Neutrophil (primary cell): ENCODE measurements around the gene NELL1.

Experiments used
- H3K27ac ChIP-seq: fragments of 200-600 bp; sonication (generic); 2 replicates; pipeline ENCODE4 v1.5.1; 2016; ENCODE audit warnings: mild to moderate bottlenecking, moderate library complexity
- H3K27me3 ChIP-seq: fragments of 200-600 bp; sonication (generic); 2 replicates; pipeline ENCODE4 v1.6.0; 2016; ENCODE audit warnings: mild to moderate bottlenecking
- H3K36me3 ChIP-seq: fragments of 200-600 bp; sonication (generic); 2 replicates; pipeline ENCODE4 v1.5.1; 2017
- H3K4me1 ChIP-seq, 2 experiments: fragments of 200-600 bp in 1 of 2; sonication (generic) in 1 of 2; 1 replicate in 1 of 2; 2 replicates in 1 of 2; pipeline versions ENCODE4 v1.5.1 to v1.6.1; 2013 to 2016; ENCODE audit warnings: low read depth in 1 of 2, low read length in 1 of 2, mild to moderate bottlenecking in 1 of 2, moderate library complexity in 1 of 2; ENCODE audit not compliant: control insufficient read depth in 1 of 2, insufficient read depth in 1 of 2
- H3K4me3 ChIP-seq, 2 experiments: fragments of 200-600 bp in 1 of 2; sonication (generic) in 1 of 2; 1 replicate in 1 of 2; 2 replicates in 1 of 2; pipeline ENCODE4 v1.5.1; 2013 to 2016; ENCODE audit warnings: low read depth in 1 of 2, low read length in 1 of 2, mild to moderate bottlenecking in 1 of 2, moderate library complexity in 1 of 2
- H3K9me3 ChIP-seq: fragments of 200-600 bp; sonication (generic); 2 replicates; pipeline ENCODE4 v1.5.1; 2016
- TF ChIP-seq, protein P1 (sequence below): fragments of 200-600 bp; sonication (generic); IDR thresholded peaks from 2 replicates; pipeline ENCODE4 v1.5.1; 2016; ENCODE audit warnings: antibody characterized with exemption

NELL1 gene

GRCh38 chr11:21113876-21114275, 444.5 kb downstream of the NELL1 start:
- Histone ChIP-seq H3K36me3 (no peaks in the 10 kb centered on the region), H3K27ac (no peak overlapping the region), H3K4me3 (no peak overlapping the region), H3K27me3 (no peaks in the 10 kb centered on the region), H3K4me1 (no peaks in the 10 kb centered on the region), H3K9me3 (no peaks in the 10 kb centered on the region)
- TF ChIP-seq, protein P1, sequence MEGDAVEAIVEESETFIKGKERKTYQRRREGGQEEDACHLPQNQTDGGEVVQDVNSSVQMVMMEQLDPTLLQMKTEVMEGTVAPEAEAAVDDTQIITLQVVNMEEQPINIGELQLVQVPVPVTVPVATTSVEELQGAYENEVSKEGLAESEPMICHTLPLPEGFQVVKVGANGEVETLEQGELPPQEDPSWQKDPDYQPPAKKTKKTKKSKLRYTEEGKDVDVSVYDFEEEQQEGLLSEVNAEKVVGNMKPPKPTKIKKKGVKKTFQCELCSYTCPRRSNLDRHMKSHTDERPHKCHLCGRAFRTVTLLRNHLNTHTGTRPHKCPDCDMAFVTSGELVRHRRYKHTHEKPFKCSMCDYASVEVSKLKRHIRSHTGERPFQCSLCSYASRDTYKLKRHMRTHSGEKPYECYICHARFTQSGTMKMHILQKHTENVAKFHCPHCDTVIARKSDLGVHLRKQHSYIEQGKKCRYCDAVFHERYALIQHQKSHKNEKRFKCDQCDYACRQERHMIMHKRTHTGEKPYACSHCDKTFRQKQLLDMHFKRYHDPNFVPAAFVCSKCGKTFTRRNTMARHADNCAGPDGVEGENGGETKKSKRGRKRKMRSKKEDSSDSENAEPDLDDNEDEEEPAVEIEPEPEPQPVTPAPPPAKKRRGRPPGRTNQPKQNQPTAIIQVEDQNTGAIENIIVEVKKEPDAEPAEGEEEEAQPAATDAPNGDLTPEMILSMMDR = no peak

DNA sequence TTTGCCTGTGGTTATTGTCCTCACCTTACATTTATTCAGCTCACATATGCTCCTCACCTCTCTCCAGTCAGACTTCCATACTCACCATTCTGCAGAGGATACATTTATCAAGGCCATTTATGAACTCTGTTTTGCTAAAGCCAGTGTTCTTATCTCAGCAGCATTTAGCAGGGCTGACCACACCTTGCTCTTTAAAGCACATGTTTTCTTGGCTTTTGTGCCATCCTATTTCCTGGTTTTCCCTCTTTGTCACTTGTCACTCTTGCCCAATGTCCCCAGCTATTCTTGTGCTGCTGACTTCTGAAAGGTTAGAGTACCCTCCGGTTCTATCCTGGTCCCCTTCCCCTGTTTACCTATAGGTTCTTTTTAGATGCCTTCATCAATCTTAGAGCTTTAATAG, 446.6 kb downstream of the NELL1 start:
- H3K27me3 ChIP-seq = no peaks in the 10 kb centered on the region
- H3K27ac ChIP-seq = no peak overlapping the region
- no peaks in the 10 kb centered on the region for H3K9me3 ChIP-seq
- H3K4me1 ChIP-seq = no peaks in the 10 kb centered on the region
- TF ChIP-seq, protein P1 = no peak
- H3K4me3 ChIP-seq = no peak overlapping the region
- H3K36me3 ChIP-seq = no peaks in the 10 kb centered on the region

GRCh38 chr11:21119411-21119810, 450.0 kb downstream of the NELL1 start:
- Histone ChIP-seq H3K27ac (no peak overlapping the region), H3K27me3 (no peaks in the 10 kb centered on the region), H3K4me1 (no peaks in the 10 kb centered on the region), H3K4me3 (no peak overlapping the region), H3K36me3 (no peaks in the 10 kb centered on the region), H3K9me3 (no peaks in the 10 kb centered on the region)
- TF ChIP-seq, protein P1 = no peak

DNA sequence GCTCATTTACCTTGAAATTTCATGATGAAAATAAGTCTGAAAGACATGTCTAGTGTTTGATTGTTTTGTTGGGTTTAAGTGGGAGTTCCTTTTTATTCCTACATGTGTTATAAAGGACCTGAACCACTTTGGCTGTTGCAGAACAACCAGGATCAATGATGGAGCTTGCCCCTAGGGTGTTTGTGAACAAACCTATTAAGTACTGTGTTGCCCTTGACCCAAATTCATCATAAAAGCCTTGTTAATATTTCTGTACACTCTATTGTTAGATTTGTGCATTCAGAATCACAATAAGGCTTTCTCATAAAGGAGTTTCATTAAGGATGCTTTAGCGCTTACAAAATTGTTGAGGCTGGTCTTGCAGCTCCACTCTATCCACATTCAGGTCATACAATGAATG, 452.6 kb downstream of the NELL1 start:
- no peak overlapping the region for H3K27ac ChIP-seq
- no peak overlapping the region for H3K4me3 ChIP-seq
- no peaks in the 10 kb centered on the region for H3K36me3 ChIP-seq
- no peaks in the 10 kb centered on the region for H3K9me3 ChIP-seq
- TF ChIP-seq, protein P1 = no peak
- no peaks in the 10 kb centered on the region for H3K4me1 ChIP-seq
- H3K27me3 ChIP-seq = no peaks in the 10 kb centered on the region

- Histone ChIP-seq H3K27me3 (no peaks in the 10 kb centered on the region), H3K4me3 (no peak overlapping the region), H3K9me3 (no peaks in the 10 kb centered on the region), H3K4me1 (no peaks in the 10 kb centered on the region), H3K36me3 (no peaks in the 10 kb centered on the region), H3K27ac (no peak overlapping the region)
- TF ChIP-seq, protein P1 = no peak
Observed at GRCh38 chr11:21122523-21122922, 453.1 kb downstream of the NELL1 start.

DNA sequence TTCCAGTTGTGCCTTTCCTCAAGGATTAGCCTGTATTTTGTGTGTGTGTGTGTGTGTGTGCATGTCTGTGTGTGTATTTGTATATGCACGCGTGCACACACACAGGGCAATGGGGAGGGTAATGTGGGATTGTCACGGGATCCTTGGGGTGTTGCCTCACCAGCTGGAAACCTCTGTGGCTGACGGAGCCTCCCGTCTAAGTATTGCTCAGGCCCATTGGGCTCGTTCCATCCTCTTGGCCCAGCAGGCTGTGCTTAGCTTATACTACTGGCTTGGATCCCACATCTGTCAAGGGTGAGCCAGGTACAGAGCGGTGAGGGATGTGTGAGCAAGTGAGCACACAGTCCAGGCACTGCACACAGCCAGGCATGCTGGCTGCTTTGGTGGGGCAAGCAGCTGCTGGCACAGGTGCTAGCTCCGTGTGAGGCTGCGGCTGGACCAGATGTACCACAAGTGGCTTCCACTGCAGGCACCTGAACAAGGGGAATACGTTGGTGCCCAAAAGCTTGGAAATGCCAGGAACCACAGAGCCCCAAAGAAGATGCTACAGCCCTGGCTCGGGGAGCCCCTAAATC, 462.8 kb downstream of the NELL1 start:
- Histone ChIP-seq H3K4me3 (no peak overlapping the region), H3K9me3 (no peaks in the 10 kb centered on the region), H3K27me3 (no peaks in the 10 kb centered on the region), H3K27ac (no peak overlapping the region), H3K4me1 (no peaks in the 10 kb centered on the region), H3K36me3 (no peaks in the 10 kb centered on the region)
- TF ChIP-seq, protein P1 = no peak
